CD4-positive, alpha-beta T cell (primary cell): ENCODE results near the gene APEH. TPM values are rescaled to one million over a fixed set of nuclear protein-coding genes. Genes with fewer than 3 reads are reported as not detected.

Experiments
- ATAC-seq: fragments of 200-7000 bp; cut with Tn5 transposase; one replicate; pipeline ENCODE4 v1.10.0; 2022; ENCODE audit warnings: mild to moderate bottlenecking; ENCODE audit not compliant: poor library complexity
- CTCF ChIA-PET: fragments of 350-600 bp; sonication (Branson Sonifier 250); formaldehyde crosslinking; loops from one replicate; lab custom pipeline; 2021; ENCODE audit warnings: antibody characterized with exemption, inconsistent platforms; lab: Charles Lee
- POLR2A ChIA-PET: fragments of 350-600 bp; sonication (Branson Sonifier 250); formaldehyde crosslinking; loops from one replicate; lab custom pipeline; 2021; ENCODE audit warnings: antibody characterized with exemption, inconsistent platforms; lab: Charles Lee
- DNase-seq, 14 experiments: peaks; one replicate each; pipeline ENCODE4 v3.0.0-alpha.2; 2013 to 2020; ENCODE audit warnings: mixed read lengths in 2 of 14
- H3K27ac ChIP-seq, 2 donors: one replicate each; pipeline versions ENCODE4 v1.5.1 to v1.7.0; 2013; ENCODE audit warnings: low read length in 2 of 2, low read depth in 1 of 2, mild to moderate bottlenecking in 1 of 2
- H3K27me3 ChIP-seq, 2 experiments: 1 replicate in 1 of 2; 2 replicates in 1 of 2; pipeline versions ENCODE4 v1.6.1 to v1.7.0; 2013; ENCODE audit warnings: low read length in 2 of 2, control low read depth in 1 of 2, mild to moderate bottlenecking in 1 of 2, moderate library complexity in 1 of 2; ENCODE audit not compliant: insufficient read depth in 2 of 2, control insufficient read depth in 1 of 2
- H3K36me3 ChIP-seq: one replicate; pipeline ENCODE4 v1.6.1; 2013; ENCODE audit warnings: low read length, control low read depth; ENCODE audit not compliant: insufficient read depth
- H3K4me1 ChIP-seq: one replicate; pipeline ENCODE4 v1.6.1; 2013; ENCODE audit warnings: low read length, control low read depth; ENCODE audit not compliant: insufficient read depth
- H3K4me3 ChIP-seq: one replicate; pipeline ENCODE4 v1.5.1; 2013; ENCODE audit warnings: mild to moderate bottlenecking, low read length, moderate library complexity
- H3K9me3 ChIP-seq, 2 experiments: 1 replicate in 1 of 2; 2 replicates in 1 of 2; pipeline versions ENCODE4 v1.6.1 to v1.7.0; 2013; ENCODE audit warnings: low read length in 2 of 2, mild to moderate bottlenecking in 2 of 2, control low read depth in 1 of 2, moderate library complexity in 1 of 2; ENCODE audit not compliant: control insufficient read depth in 1 of 2, insufficient read depth in 1 of 2
- H3K27ac Mint-ChIP-seq: one replicate; pipeline ENCODE4 v1.8.0; 2020; ENCODE audit warnings: mixed read lengths
- H3K27me3 Mint-ChIP-seq: one replicate; pipeline ENCODE4 v1.8.0; 2021; ENCODE audit warnings: mixed read lengths
- H3K36me3 Mint-ChIP-seq: one replicate; pipeline ENCODE4 v1.8.0; 2021; ENCODE audit warnings: low read depth, mixed read lengths
- H3K4me1 Mint-ChIP-seq: one replicate; pipeline ENCODE4 v1.8.0; 2021; ENCODE audit warnings: low read depth, mixed read lengths
- H3K4me3 Mint-ChIP-seq: one replicate; pipeline ENCODE4 v1.8.0; 2020; ENCODE audit warnings: mild to moderate bottlenecking, mixed read lengths
- H3K9me3 Mint-ChIP-seq: one replicate; pipeline ENCODE4 v1.8.0; 2020; ENCODE audit warnings: mixed read lengths
- CTCF ChIP-seq: fragments of 200-600 bp; IDR thresholded peaks from one replicate; pipeline ENCODE4 v1.8.0; 2022; ENCODE audit warnings: antibody characterized with exemption, mild to moderate bottlenecking
- intact Hi-C, 2 experiments: fragments of 100-400 bp; cut with DNase I in 1 of 2; cut with micrococcal nuclease in 1 of 2; formaldehyde crosslinking; loops; one replicate each; pipeline versions ENCODE4 v1.15.1 to v1.9.0; 2023 to 2025; cut with DNase I, micrococcal nuclease
- total RNA-seq, 174 experiments: library from RNA in 2 of 174; stranded (reverse) in 2 of 174; gene quantifications; one replicate each; pipeline ENCODE4 v1.2.3 and lab custom pipeline; 2021 to 2026

APEH gene
- total RNA-seq, 2 experiments from 2014 or later: 44.3 to 45.5 TPM

- no peak for TF ChIP-seq CTCF
- peak overlapping the region; percentile 98 for H3K4me3 Mint-ChIP-seq
- Histone ChIP-seq H3K27me3 (no peaks in the 10 kb centered on the region), H3K36me3 (peaks cover 40% of the 10 kb centered on the region), H3K9me3 (no peaks in the 10 kb centered on the region), H3K27ac (peak overlapping the region; percentile 95 to 96), H3K4me1 (peaks cover 31% of the 10 kb centered on the region), H3K4me3 (peak overlapping the region; percentile 99)
- no peaks in the 10 kb centered on the region for H3K9me3 Mint-ChIP-seq
- peaks cover 42% of the 10 kb centered on the region for H3K36me3 Mint-ChIP-seq
- peak overlapping the region; percentile 93 for H3K27ac Mint-ChIP-seq
- ATAC-seq (no peak), DNase-seq (peak in 7 of 14 experiments; percentile 22 to 88 (median 38))
- peaks cover 37% of the 10 kb centered on the region for H3K4me1 Mint-ChIP-seq
- ChIA-PET CTCF (no interaction called here), POLR2A (interaction anchor here (0.6 to 1.3 kb wide), 3 partner anchors 32 to 79 kb away, joined by 3 to 4 read pairs (median 3); partner anchors contain the start of gene INKA1)
- no peaks in the 10 kb centered on the region for H3K27me3 Mint-ChIP-seq
- intact Hi-C loops: loop anchor here in 1 of 2 experiments (1.0 kb wide), 1 partner anchor 50 kb away; the partner anchor contains the start of gene APEH
Observed at GRCh38 chr3:49724586-49724985, 50.4 kb downstream of the APEH start.

GRCh38 chr3:49725906-49726681 lies 51.9 kb downstream of the APEH start:
- Mint-ChIP-seq H3K27ac (peak overlapping the region; percentile 93), H3K27me3 (no peaks in the 10 kb centered on the region), H3K4me3 (peak overlapping the region; percentile 42), H3K36me3 (peaks cover 43% of the 10 kb centered on the region), H3K9me3 (no peaks in the 10 kb centered on the region), H3K4me1 (peaks cover 27% of the 10 kb centered on the region)
- TF ChIP-seq CTCF: no peak
- H3K27me3 ChIP-seq: no peaks in the 10 kb centered on the region
- DNase-seq (peak in 1 of 14 experiments; percentile 13), ATAC-seq (no peak)
- H3K4me1 ChIP-seq: peaks cover 27% of the 10 kb centered on the region
- ChIA-PET POLR2A (interaction anchor here (0.6 kb wide), 2 partner anchors 65 to 892 kb away, joined by 3 read pairs; no protein-coding TSS in a partner anchor), CTCF (interaction anchor here (0.8 kb wide), 1 partner anchor 22 kb away, joined by 3 read pairs; no protein-coding TSS in a partner anchor)
- no peak overlapping the region for H3K4me3 ChIP-seq
- H3K36me3 ChIP-seq: peaks cover 40% of the 10 kb centered on the region
- H3K27ac ChIP-seq: peak overlapping the region in 1 of 2 donors; percentile 96
- intact Hi-C loops: no loop called here
- no peaks in the 10 kb centered on the region for H3K9me3 ChIP-seq

GRCh38 chr3:49727154-49727923 lies 53.2 kb downstream of the APEH start:
- CTCF ChIA-PET: no interaction called here
- H3K4me1 ChIP-seq: peaks cover 22% of the 10 kb centered on the region
- H3K4me3 ChIP-seq: no peak overlapping the region
- ATAC-seq: no peak
- Mint-ChIP-seq H3K9me3 (no peaks in the 10 kb centered on the region), H3K4me1 (peaks cover 23% of the 10 kb centered on the region), H3K27me3 (no peaks in the 10 kb centered on the region), H3K27ac (no peak overlapping the region), H3K4me3 (no peak overlapping the region), H3K36me3 (peaks cover 53% of the 10 kb centered on the region)
- H3K27me3 ChIP-seq: no peaks in the 10 kb centered on the region
- DNase-seq: no peak
- no peak overlapping the region for H3K27ac ChIP-seq
- TF ChIP-seq CTCF: no peak
- peaks cover 40% of the 10 kb centered on the region for H3K36me3 ChIP-seq
- no peaks in the 10 kb centered on the region for H3K9me3 ChIP-seq
- intact Hi-C loops: no loop called here
- POLR2A ChIA-PET: no interaction called here
